GM21526 (cell line): ENCODE measurements around the gene CD300E.

Experiments
- ATAC-seq: cut with Tn5 transposase; IDR thresholded peaks from one replicate; pipeline ENCODE4 v1.9.1; 2021; ENCODE audit warnings: moderate library complexity; ENCODE audit not compliant: unreplicated experiment, low FRiP score

Gene CD300E

DNA sequence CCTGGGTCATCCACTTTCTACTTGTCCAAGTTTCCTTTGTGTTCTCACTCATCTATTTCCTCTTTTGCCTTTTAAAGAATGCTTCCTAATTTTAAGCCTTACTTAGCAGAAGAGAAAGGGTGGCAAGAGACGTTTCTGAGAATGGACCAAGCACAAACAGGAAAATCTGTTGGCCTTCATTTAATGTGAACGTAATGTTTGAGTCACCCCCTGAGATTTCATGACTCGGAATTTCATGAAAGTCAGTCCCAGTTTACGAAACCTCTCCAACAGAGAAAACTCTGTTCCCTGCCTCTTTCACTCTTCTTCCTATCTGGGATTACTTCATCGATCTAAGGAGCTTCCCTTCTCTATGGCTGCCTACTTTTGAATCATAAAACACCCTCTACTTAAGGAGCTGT, at the start of gene CD300E:
CD300E (minus strand) TSS at position 46 of the 401 bp plus-strand sequence. CDS start 117 bp downstream, outside the sequence.
- no peak for ATAC-seq

GRCh38 chr17:74671031-74671771, 47.7 kb upstream of the CD300E start:
- ATAC-seq, result no peak

GRCh38 chr17:74670329-74670728, 46.8 kb upstream of the CD300E start:
- ATAC-seq, result no peak

DNA sequence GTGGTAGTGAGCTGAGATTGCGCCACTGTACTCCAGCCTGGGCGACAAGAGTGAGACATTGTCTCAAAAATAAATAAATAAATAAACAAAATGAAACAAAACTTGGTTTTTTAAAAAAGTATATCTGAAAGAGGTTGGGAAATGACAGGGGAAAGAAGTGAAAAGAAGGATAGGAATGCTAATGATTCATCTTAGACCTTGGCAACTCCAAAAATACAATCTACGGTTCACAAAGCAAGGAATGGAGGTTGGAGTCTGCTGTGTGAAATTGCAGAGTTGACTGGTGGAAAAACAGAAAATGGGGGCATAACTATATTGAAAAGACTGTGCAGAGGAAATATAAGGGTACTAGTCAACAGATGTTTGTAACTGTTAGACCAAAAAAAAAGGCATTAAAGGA, 40.0 kb upstream of the CD300E start:
- ATAC-seq, result no peak

DNA sequence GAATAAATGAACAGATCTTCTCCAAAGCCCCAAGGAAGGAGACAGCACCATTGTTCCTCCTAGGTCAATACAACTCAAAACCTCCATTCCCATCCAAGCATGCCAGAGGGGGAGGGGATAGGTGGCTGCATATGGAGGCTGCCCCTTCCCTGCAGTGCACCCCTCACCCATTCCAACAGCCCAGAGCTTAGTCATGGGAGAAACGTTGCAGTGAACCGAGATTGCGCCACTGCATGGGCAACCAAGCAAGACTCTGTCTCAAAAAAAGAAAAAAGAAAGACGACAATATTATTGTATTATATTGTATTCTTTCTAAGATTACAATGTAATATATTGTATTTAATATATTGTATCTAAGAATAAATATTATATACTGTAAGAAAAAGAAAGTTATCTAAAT, 36.4 kb upstream of the CD300E start:
- ATAC-seq, result no peak

GRCh38 chr17:74658620-74659019, 35.1 kb upstream of the CD300E start:
- no peak for ATAC-seq

GRCh38 chr17:74654742-74655141, 31.2 kb upstream of the CD300E start:
- no peak for ATAC-seq

GRCh38 chr17:74652020-74652419, 28.5 kb upstream of the CD300E start:
- ATAC-seq, result no peak

- ATAC-seq, result no peak
Observed at GRCh38 chr17:74649909-74650308, 26.4 kb upstream of the CD300E start.

DNA sequence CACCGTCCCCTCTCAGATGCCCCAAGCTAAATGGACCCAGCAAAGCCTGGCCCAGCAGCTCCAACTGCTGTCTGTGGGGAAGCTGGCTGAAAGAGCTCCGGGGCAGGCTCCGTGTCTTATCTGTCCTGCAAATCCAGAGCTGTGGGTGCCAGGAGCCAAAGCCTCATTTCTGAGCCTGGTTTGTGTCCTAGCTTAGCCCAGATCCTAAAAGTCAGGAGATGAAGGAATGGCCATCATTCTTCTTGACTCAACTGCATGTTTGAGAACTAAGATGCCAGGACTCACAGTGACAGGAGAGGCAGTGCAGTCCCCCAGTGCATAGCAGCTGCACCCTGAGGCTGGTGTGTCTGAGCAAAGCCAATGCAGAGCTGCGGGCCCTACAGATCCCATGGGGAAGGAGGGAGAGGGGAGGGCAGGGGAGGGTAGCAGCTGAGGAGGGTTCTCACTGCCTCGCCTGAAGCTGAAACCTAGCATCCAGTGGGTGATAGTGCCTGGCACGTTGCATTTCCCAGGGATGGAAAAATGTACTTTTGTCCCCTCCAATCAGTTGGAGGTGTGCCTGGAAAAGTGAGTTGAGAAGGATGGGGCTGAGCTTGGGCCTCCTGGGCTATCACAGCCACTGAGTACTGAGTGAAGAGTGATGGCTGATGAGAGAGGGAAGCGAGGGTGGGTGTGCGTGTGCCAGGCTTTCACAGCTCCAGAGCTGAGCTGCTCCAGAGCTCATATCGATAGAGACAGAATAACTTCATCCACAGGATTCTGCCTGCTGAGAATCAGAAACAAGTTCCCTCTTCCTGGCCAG, 24.5 kb upstream of the CD300E start:
- no peak for ATAC-seq

- no peak for ATAC-seq
Observed at GRCh38 chr17:74646231-74646630, 22.7 kb upstream of the CD300E start.

GRCh38 chr17:74645010-74645409, 21.5 kb upstream of the CD300E start:
- ATAC-seq, result no peak

DNA sequence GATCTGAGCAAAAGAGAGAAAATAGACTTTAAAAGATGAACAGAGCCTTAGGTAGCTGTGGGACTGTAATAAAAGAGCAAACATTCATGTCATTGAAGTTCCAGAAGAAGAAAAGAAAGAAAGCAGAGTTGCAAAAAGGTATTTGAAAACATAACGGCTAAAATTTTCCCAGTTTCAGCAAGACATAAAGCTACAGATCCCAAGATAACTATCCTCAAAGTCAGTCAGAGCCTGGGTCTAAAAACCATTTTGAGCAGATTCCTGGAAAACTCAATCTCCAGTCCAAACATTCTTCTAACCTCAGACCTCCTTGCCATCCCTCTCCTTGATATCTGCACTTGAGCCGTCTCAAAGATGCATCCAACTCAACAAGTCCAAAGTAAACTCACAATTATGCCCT, 20.9 kb upstream of the CD300E start:
- ATAC-seq, result no peak

GRCh38 chr17:74643826-74644225, 20.3 kb upstream of the CD300E start:
- ATAC-seq, result no peak

DNA sequence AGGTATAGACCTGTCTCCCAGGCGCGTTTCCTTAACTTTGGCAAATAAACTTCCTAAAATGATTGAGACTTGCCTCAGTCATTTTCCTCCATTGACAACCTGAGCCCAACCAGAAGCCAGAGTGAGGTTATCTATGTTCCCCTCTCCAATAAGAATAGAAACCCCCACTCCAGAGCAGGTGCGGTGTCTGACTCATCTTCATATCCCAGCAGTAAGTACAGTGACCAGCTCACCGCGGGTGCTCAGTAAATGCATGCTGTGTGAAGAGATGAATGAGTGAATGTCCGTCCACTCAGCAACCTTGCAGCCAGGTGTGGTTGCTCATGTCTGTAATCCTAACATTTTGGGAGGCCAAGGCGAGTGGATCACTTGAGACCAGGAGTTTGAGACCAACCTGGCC, 19.5 kb upstream of the CD300E start:
- ATAC-seq, result no peak

DNA sequence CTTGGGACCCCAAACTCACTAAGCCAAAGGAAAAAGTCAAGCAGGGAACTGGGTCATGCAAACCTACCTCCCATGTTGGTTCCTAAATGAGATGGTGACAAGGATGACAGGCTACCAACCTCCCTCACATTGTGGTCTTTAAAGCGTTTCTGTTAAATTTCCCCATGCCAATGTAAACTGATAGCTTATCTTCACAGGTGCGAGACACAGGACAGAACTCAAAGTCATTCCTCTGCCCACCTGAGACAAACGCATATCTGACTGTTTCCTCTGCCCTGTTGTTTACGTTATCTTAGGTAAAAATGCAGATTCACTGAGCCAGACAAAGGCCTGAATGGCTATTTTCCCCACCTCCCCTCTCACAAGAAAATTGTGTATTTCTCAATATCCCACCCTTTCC, 19.0 kb upstream of the CD300E start:
- no peak for ATAC-seq

GRCh38 chr17:74641958-74642298, 18.4 kb upstream of the CD300E start:
- no peak for ATAC-seq

GRCh38 chr17:74641224-74641957, 17.9 kb upstream of the CD300E start:
- no peak for ATAC-seq

- ATAC-seq, result no peak
Observed at GRCh38 chr17:74639704-74640151, 16.2 kb upstream of the CD300E start.

DNA sequence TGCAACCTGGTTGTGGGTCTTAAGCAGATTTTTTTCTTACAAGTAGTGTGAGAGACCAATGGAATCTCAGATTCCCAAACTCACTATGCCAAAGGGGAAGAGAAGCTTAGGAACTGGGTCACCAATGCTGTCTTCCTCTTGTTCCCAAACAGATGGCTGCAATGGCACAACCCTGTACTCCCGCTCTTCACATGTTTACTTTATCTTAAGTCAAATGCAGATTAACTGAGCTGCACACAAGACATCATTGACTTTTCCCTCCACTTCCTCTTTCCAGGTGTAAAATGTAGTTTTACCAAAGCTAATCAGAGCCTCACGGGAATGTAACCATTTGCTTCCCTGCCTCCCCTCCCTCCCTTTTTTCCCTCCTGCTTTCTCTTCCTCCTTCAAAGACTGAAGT, 14.4 kb upstream of the CD300E start:
- ATAC-seq, result no peak

- no peak for ATAC-seq
Observed at GRCh38 chr17:74637265-74637664, 13.7 kb upstream of the CD300E start.
